GM12801 (cell line): ENCODE data around the gene MRGPRG.

Source experiments
- TF ChIP-seq, protein P1 (sequence below): IDR thresholded peaks from one replicate; pipeline ENCODE4 v1.5.1; 2011; ENCODE audit warnings: control low read depth; ENCODE audit not compliant: insufficient read length; ENCODE audit errors: extremely low read depth

The MRGPRG gene

DNA sequence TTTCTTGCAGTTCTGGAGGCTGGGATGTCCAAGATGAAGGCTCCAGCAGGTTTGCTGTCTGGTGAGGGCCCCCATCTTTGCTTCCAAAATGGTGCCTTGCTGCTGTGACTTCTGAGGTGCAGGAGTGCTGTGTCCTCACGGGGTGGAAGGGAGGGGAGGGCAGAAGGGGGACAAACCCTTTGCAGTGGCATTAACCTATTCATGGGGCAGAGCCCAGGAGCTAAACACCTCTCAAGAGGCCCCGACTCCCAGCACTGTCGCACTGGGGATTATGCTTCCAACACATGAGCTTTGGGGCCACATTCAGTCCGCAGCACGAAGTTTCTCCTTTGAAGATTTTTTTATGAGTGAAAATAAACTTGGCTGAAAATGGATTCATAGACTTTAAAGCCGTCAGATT, 28.0 kb downstream of the MRGPRG start:
- TF ChIP-seq, protein P1, sequence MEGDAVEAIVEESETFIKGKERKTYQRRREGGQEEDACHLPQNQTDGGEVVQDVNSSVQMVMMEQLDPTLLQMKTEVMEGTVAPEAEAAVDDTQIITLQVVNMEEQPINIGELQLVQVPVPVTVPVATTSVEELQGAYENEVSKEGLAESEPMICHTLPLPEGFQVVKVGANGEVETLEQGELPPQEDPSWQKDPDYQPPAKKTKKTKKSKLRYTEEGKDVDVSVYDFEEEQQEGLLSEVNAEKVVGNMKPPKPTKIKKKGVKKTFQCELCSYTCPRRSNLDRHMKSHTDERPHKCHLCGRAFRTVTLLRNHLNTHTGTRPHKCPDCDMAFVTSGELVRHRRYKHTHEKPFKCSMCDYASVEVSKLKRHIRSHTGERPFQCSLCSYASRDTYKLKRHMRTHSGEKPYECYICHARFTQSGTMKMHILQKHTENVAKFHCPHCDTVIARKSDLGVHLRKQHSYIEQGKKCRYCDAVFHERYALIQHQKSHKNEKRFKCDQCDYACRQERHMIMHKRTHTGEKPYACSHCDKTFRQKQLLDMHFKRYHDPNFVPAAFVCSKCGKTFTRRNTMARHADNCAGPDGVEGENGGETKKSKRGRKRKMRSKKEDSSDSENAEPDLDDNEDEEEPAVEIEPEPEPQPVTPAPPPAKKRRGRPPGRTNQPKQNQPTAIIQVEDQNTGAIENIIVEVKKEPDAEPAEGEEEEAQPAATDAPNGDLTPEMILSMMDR = no peak

DNA sequence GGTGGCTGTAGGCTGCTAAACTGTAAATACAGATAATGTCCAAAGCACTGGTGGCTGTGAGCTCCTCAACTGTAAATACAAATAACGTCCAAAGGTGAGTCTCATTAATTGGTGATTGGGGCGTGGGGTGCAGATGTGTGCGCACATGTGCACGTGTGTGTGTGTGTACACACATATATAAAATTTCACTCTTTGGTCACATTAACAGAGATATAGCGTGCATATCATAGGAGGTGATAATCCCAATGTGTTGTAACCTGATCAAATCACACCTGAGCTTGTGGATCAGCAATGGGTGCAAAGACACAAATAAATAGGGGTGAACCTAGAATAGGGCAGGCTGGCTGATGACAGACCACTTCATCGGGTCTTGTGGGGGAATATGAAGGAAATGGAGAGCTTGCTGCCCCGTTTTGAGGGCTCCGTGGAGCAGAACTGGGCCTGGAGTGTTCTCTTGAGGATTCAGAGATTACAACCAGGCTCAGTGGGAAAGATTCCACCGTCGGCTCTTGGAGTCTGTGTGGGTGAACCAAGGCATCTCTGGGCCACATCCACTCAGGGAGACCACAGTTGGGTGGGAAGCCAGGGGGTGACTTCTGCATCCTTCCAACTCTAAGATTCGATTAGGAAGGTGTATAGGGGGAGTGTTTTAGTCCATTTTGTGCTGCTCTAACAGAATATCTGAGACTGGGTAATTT, 28.6 kb downstream of the MRGPRG start:
- TF ChIP-seq, protein P1 = no peak

DNA sequence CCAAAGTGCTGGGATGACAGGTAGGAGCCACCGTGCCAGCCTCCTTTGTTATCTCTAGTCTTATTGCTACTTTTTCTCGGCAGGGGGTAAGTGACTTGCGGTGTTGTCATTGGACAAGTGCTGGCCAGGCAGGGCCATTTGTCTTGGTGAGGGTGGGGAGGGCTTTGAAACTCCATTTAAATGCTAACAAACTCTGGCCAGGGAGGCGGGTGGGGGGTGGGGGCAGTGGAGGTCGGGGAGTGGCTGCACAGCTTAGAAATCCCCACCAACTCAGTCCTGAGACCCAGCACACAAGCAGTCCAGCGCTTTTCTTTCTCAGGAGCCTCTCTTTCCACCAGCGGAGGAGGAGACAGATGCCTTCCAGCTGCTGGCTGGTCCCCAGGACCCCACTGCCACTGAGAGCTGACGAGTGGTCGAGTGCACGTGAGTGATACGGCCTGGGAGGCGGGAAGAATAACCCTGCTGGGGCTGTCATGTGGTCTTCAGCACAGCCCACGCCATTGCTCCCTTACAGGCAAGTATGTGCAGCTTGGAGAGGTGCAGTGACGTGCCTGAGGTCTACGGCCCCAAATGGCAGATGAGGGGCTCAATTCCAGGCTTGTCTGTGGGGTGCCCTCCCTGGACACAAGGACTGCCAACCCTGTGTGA, 29.3 kb downstream of the MRGPRG start:
- TF ChIP-seq, protein P1 = no peak

DNA sequence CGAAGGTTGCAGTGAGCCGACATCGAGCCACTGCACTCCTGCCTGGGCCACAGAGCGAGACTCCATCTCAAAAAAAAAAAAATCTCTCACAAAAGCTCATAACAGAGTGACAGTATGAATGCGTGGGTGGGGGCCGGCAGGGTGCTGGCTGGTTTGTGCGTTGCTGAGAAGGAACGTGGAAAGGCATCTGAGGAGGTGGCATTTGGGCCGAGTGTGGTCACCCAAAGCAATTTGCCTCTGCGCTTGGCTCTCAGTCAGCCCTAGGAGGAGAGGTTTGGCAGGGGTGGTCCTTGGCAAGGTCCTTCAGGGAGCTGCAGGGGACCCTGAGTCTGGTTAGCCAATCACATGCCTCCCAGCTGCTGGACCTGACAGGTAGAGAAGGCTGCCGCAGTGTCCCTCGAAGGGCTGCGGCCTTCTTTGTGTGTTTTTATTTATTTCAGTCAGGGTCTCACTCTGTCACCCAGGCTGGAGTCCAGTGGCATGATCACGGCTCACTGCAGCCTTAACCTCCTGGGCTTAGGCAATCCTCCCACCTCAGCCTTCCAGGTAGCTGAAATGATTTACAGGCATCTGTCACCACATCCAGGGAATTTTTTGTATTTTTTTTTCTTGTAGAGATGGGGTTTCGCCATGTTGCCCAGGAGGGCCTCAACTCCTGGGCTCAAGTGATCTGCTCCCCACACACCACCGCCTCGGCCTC, 30.0 kb downstream of the MRGPRG start:
- TF ChIP-seq, protein P1 = no peak

DNA sequence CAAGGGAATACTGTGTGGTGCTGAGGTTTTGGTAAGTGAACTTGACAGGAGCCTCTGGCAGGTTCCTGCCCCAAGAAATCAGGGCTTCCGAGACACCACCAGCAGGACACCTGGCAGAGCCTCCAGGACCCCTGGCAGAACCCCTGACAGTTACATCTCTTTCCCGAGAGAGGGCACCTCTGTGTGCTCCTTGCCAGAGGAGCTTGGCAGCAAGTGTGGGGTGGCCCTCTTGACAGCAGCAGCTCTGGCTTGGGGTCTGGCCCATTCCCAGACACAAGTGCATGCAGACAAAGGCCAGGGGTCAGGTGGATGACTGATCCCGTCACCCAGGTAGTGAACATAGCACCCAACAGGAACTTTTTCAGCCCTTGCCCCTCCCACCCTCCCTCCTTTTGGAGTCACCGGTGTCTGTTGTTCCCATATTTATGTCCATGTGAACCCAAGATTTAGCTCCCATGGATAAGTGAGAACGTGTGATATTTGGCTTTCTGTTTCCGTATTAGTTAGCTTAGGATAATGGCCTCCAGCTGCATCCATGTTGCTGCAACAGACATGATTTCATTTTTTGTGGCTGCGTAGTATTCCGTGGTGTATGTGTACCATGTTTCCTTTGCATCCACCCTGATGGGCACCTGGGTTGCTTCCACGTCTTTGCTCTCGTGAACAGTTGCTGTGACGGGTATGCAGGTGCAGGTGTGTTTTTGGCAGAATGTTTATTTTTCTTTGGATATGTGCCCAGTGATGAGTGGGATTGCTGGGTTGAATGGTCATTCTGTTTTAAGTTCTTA, 32.3 kb downstream of the MRGPRG start:
- TF ChIP-seq, protein P1 = no peak

DNA sequence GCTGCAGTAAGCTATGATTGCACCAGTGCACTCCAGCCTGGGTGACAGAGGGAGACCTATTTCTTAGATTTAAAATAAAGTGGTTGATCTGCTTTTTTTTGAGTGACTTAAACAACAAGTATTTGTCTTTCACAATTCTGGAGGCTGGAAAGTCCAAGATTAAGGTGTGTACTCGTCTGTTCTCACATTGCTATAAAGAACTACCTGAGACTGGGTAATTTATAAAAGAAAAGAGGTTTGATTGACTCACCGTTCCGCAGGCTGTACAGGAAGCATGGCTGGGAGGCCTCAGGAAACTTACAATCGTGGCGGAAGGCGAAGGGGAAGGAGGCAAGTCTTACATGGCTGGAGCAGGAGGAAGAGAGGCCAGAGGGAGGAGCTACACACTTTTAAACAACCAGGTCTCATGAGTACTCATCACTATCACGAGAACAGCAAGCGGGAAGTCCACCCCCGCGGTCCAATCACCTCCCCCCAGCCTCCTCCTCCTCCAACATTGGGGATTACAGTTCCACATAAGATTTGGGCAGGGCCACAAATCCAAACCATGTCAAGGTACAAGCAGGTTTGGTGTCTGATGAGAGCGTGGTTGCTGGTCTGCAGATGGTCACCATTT, 33.8 kb downstream of the MRGPRG start:
- TF ChIP-seq, protein P1 = no peak
